Liver (tissue), 9 donors: ENCODE data around the gene SMARCC1. TPM values are rescaled to one million over a fixed set of nuclear protein-coding genes. Genes with fewer than 3 reads are reported as not detected.
A peak's percentile ranks its signal among the peaks of the same experiment; 100 is the strongest.

Experiments
- DNase-seq: peaks from one replicate; pipeline ENCODE4 v3.0.0-alpha.2; 2017; ENCODE audit warnings: low spot score
- H3K27ac ChIP-seq, 2 donors: one replicate each; pipeline ENCODE4 v1.7.0; 2013; ENCODE audit warnings: inconsistent platforms in 2 of 2, low read length in 2 of 2, control low read depth in 1 of 2, low read depth in 1 of 2, mild to moderate bottlenecking in 1 of 2
- H3K27me3 ChIP-seq, 4 donors: one replicate each; pipeline versions ENCODE4 v1.6.1 to v1.7.0; 2013; ENCODE audit warnings: low read length in 3 of 4, inconsistent platforms in 1 of 4, mild to moderate bottlenecking in 1 of 4, moderate library complexity in 1 of 4; ENCODE audit not compliant: control insufficient read depth in 4 of 4, insufficient read depth in 4 of 4
- H3K36me3 ChIP-seq, 4 donors: one replicate each; pipeline versions ENCODE4 v1.6.1 to v1.7.0; 2013; ENCODE audit warnings: low read length in 3 of 4, mild to moderate bottlenecking in 3 of 4, low read depth in 1 of 4, moderate library complexity in 1 of 4; ENCODE audit not compliant: control insufficient read depth in 4 of 4, insufficient read depth in 3 of 4
- H3K4me1 ChIP-seq, 4 donors: one replicate each; pipeline versions ENCODE4 v1.6.1 to v1.7.0; 2013; ENCODE audit warnings: low read length in 3 of 4, mild to moderate bottlenecking in 3 of 4, moderate library complexity in 1 of 4; ENCODE audit not compliant: control insufficient read depth in 4 of 4, insufficient read depth in 4 of 4
- H3K4me3 ChIP-seq, 3 donors: one replicate each; pipeline versions ENCODE4 v1.6.1 to v1.7.0; 2013; ENCODE audit warnings: low read length in 3 of 3, control low read depth in 1 of 3, low read depth in 1 of 3, mild to moderate bottlenecking in 1 of 3
- H3K9ac ChIP-seq, 2 donors: one replicate each; pipeline ENCODE4 v1.7.0; 2013; ENCODE audit warnings: low read length in 2 of 2, mild to moderate bottlenecking in 2 of 2, moderate library complexity in 2 of 2, control low read depth in 1 of 2, low read depth in 1 of 2
- H3K9me3 ChIP-seq, 4 donors: one replicate each; pipeline versions ENCODE4 v1.6.1 to v1.7.0; 2013; ENCODE audit warnings: low read length in 3 of 4; ENCODE audit not compliant: control insufficient read depth in 4 of 4
- CTCF ChIP-seq: fragments of 150-350 bp; IDR thresholded peaks from 2 replicates; pipeline ENCODE4 v1.5.1; 2017; ENCODE audit warnings: improper control_type of control experiment, low read depth, low read length; ENCODE audit not compliant: missing input control
- EGR1 ChIP-seq, 2 donors: IDR thresholded peaks; 2 replicates each; pipeline ENCODE4 v1.6.1; 2016 to 2018; ENCODE audit warnings: antibody characterized with exemption in 2 of 2, low read depth in 2 of 2
- FOXA1 ChIP-seq: IDR thresholded peaks from 2 replicates; pipeline ENCODE4 v1.6.1; 2016; ENCODE audit warnings: antibody characterized with exemption
- FOXA2 ChIP-seq: IDR thresholded peaks from 2 replicates; pipeline ENCODE4 v1.6.1; 2016; ENCODE audit warnings: antibody characterized with exemption
- GABPA ChIP-seq, 2 donors: IDR thresholded peaks in 1 of 2; conservative IDR thresholded peaks in 1 of 2; 2 replicates each; pipeline ENCODE4 v1.6.1; 2016; ENCODE audit warnings: antibody characterized with exemption in 2 of 2, mild to moderate bottlenecking in 1 of 2, moderate library complexity in 1 of 2
- HNF4A ChIP-seq, 2 donors: conservative IDR thresholded peaks; 2 replicates each; pipeline ENCODE4 v1.6.1; 2016; ENCODE audit warnings: antibody characterized with exemption in 2 of 2, mild to moderate bottlenecking in 2 of 2
- HNF4G ChIP-seq: IDR thresholded peaks from 2 replicates; pipeline ENCODE4 v1.6.1; 2016; ENCODE audit warnings: antibody characterized with exemption
- JUND ChIP-seq, 2 donors: IDR thresholded peaks; 2 replicates each; pipeline ENCODE4 v1.6.1; 2016; ENCODE audit warnings: antibody characterized with exemption in 2 of 2
- MAX ChIP-seq: IDR thresholded peaks from 2 replicates; pipeline ENCODE4 v1.6.1; 2016; ENCODE audit warnings: antibody characterized with exemption
- RAD21 ChIP-seq, 2 donors: IDR thresholded peaks; 2 replicates each; pipeline ENCODE4 v1.6.1; 2016; ENCODE audit warnings: antibody characterized with exemption in 2 of 2, mild to moderate bottlenecking in 2 of 2
- REST ChIP-seq: IDR thresholded peaks from 2 replicates; pipeline ENCODE4 v1.6.1; 2016; ENCODE audit warnings: antibody characterized with exemption, mild to moderate bottlenecking
- RXRA ChIP-seq, 2 donors: IDR thresholded peaks; 2 replicates each; pipeline ENCODE4 v1.6.1; 2017 to 2018; ENCODE audit warnings: antibody characterized with exemption in 2 of 2, mild to moderate bottlenecking in 1 of 2
- SP1 ChIP-seq: IDR thresholded peaks from 2 replicates; pipeline ENCODE4 v1.6.1; 2018; ENCODE audit warnings: antibody characterized with exemption, mild to moderate bottlenecking
- TAF1 ChIP-seq: conservative IDR thresholded peaks from 2 replicates; pipeline ENCODE4 v1.6.1; 2016; ENCODE audit warnings: antibody characterized with exemption, mild to moderate bottlenecking
- YY1 ChIP-seq: IDR thresholded peaks from 2 replicates; pipeline ENCODE4 v1.6.1; 2016; ENCODE audit warnings: antibody characterized with exemption, mild to moderate bottlenecking
- ZBTB33 ChIP-seq: IDR thresholded peaks from 2 replicates; pipeline ENCODE4 v1.6.1; 2016; ENCODE audit warnings: antibody characterized with exemption
- WGBS: extraction: QIAGEN DNeasy Blood & Tissue Kit; methylation state at CpG from one replicate; pipeline ENCODE4 v1.1.7; 2013; 5-methylcytosine and 5-hydroxymethylcytosine counted together
- polyA plus RNA-seq, 2 donors: library from polyadenylated mRNA; stranded (reverse) in 1 of 2; unstranded in 1 of 2; fragments of 200-250 nt in 1 of 2; fragments of >200 nt in 1 of 2; fragmentation: Nextera tagmentation in 1 of 2; extraction: Ambion mirVana in 1 of 2; gene quantifications; one replicate each; pipeline versions ENCODE4 v1.2.1 to v1.2.3, GENCODE V29; 2013 to 2015
- total RNA-seq, 2 donors: library from RNA; depleted of rRNA; stranded (reverse); fragments of >200 nt; gene quantifications; one replicate each; pipeline ENCODE4 v1.2.3, GENCODE V29; 2014
- donor health status: healthy.
- donor health status: healthy.
- donor health status: healthy.
- donor health status: healthy.
- donor health status: healthy.

SMARCC1 gene
- total and polyA plus RNA-seq, 4 donors, result 6.6 to 19.8 (median 12.6) TPM

- WGBS, result 97% methylated on average over 1 of the region's 1 CpG
- Histone ChIP-seq H3K4me1 (peaks cover 3 to 19% (median 13%) of the 10 kb centered on the region in 4 donors), H3K9ac (no peak overlapping the region), H3K27ac (no peak overlapping the region), H3K9me3 (no peaks in the 10 kb centered on the region), H3K36me3 (peaks cover 0 to 5% (median 2%) of the 10 kb centered on the region in 4 donors), H3K4me3 (no peak overlapping the region), H3K27me3 (no peaks in the 10 kb centered on the region)
- no peak for TF ChIP-seq YY1
- no peak for TF ChIP-seq HNF4A (conservative IDR thresholded peaks at IDR 0.05)
- TF ChIP-seq TAF1, result no peak
- no peak for TF ChIP-seq GABPA (IDR thresholded peaks at IDR 0.05 in 1 of 2, conservative IDR thresholded peaks at IDR 0.05 in 1 of 2)
- TF ChIP-seq RXRA (IDR thresholded peaks at IDR 0.05), result no peak
- TF ChIP-seq MAX, result no peak
- TF ChIP-seq FOXA1, result no peak
- TF ChIP-seq FOXA2, result no peak
- TF ChIP-seq SP1, result no peak
- TF ChIP-seq JUND (IDR thresholded peaks at IDR 0.05), result no peak
- no peak for TF ChIP-seq EGR1 (IDR thresholded peaks at IDR 0.05; ENCODE audit: low read depth in 2 of 2)
- no peak for TF ChIP-seq RAD21 (IDR thresholded peaks at IDR 0.05)
- TF ChIP-seq REST, result no peak
- TF ChIP-seq ZBTB33, result no peak
- TF ChIP-seq HNF4G, result no peak
- TF ChIP-seq CTCF, result no peak
- DNase-seq, result no peak
Observed at GRCh38 chr3:47804577-47804976, 22.9 kb upstream of the SMARCC1 start.

GRCh38 chr3:47803480-47804025 lies 21.9 kb upstream of the SMARCC1 start:
- TF ChIP-seq RAD21 (IDR thresholded peaks at IDR 0.05) (no peak), SP1 (no peak), ZBTB33 (no peak), TAF1 (no peak), HNF4A (conservative IDR thresholded peaks at IDR 0.05) (no peak), FOXA1 (no peak), GABPA (IDR thresholded peaks at IDR 0.05 in 1 of 2, conservative IDR thresholded peaks at IDR 0.05 in 1 of 2) (no peak), CTCF (no peak)
- DNase-seq, result no peak
- peaks cover 0 to 5% (median 1%) of the 10 kb centered on the region in 4 donors for H3K36me3 ChIP-seq
- under 1% methylated on average over 20 of the region's 20 CpGs for WGBS
- H3K4me1 ChIP-seq, result peaks cover 3 to 19% (median 13%) of the 10 kb centered on the region in 4 donors
- no peaks in the 10 kb centered on the region for H3K27me3 ChIP-seq
- H3K9me3 ChIP-seq, result no peaks in the 10 kb centered on the region
- H3K4me3 ChIP-seq, result peak overlapping the region; percentile 88 to 99 (median 94)
- H3K9ac ChIP-seq, result peak overlapping the region; percentile 14 to 66
- H3K27ac ChIP-seq, result peak overlapping the region; percentile 86 to 97
